NCI-H2196 treated with DMSO at 0.1 percent for 48 hours (cell line): Measurements from ENCODE around the gene NFE2.

Experiments
- DNase-seq: peaks from one replicate; lab custom pipeline; 2025; ENCODE audit not compliant: unreplicated experiment; lab: John Stamatoyannopoulos, UW

NFE2 gene

DNA sequence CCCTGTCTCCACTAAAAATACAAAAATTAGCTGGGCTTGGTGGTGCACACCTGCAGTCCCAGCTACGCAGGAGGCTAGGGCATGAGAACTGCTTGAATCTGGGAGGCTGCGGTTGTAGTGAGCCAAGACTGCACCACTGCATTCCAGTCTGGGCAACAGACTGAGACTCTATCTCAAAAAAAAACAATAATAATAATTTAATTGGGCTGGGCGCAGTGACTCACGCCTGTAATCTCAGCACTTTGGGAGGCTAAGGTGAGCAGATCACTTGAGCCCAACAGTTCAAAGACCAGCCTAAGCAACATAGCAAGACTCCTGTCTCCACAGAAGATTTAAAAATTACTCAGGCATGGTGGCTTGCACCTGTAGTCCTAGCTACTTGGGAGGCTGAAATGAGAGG, 47.6 kb downstream of the NFE2 start:
- DNase-seq = no peak

DNA sequence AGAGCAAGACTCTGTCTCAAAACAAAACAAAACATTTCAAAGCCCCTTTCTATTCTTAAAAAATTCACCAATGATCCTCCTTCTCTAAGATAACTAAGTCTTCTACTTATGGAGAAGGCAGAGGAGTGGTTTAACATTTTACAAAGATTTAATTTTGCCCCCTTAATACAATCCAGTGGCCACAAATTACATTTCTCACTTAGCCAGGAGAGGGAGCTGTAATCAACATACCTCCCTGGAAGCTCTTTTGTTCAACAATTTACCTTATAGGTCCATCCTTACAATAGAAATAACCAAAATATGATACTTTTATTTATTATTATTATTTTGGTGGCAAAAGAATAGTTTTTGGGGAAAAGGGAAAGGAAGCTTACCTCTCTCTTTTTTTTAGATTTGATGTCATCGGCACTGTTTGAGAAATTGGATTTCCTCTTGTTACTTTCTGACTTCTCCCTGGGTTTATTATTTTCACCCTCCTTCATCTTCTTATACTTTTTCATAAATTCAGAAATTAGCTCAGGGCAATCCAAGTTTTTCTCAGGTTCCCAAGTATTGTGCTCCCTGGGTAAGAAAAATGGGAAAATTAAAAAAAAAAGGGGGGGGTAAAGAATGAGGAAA, 49.0 kb downstream of the NFE2 start:
- peak; percentile 24 for DNase-seq

GRCh38 chr12:54249489-54249888, 51.3 kb downstream of the NFE2 start:
- no peak for DNase-seq

DNA sequence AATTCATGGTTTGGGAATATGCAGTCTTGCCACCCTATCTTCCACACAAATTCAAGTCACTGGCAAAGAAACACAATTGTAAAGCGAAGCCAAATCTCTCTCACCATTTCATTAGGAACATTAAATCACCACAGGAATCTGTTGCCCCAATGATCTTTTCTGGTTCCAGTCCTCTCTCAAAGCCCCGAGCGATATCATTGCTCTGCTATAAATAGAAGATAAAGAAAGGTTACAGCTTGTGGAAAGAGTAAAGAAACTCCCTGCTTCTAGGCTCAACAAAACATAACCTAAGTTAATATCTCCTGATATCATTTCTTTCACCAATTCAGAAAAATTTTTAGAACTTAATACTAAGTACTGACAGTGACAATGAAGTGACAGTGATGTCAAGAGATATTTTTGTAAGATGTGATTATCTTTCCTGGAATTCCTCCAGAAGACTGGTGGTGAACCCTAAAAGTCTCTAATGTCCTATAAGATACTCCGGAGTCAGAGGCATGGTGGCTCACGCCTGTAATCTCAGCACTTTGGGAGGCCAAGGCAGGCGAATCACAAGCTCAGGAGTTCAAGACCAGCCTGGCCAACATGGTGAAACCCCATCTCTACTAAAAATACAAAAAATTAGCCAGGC, 54.7 kb downstream of the NFE2 start:
- DNase-seq = no peak
